GM12865 (cell line): ENCODE measurements around the gene MYH3.

Experiments
- DNase-seq: peaks from one replicate; pipeline ENCODE4 v3.0.0; 2010; ENCODE audit warnings: low read depth
- H3K4me3 ChIP-seq: 2 replicates; pipeline ENCODE4 v1.5.1; 2011; ENCODE audit warnings: mild to moderate bottlenecking, low read depth, low read length, control low read depth
- TF ChIP-seq, protein P1 (sequence below): IDR thresholded peaks from 2 replicates; pipeline ENCODE4 v1.5.1; 2011; ENCODE audit warnings: low read length, control low read depth, low read depth, inconsistent platforms; ENCODE audit not compliant: insufficient read depth; ENCODE audit errors: missing control alignments

The MYH3 gene

DNA sequence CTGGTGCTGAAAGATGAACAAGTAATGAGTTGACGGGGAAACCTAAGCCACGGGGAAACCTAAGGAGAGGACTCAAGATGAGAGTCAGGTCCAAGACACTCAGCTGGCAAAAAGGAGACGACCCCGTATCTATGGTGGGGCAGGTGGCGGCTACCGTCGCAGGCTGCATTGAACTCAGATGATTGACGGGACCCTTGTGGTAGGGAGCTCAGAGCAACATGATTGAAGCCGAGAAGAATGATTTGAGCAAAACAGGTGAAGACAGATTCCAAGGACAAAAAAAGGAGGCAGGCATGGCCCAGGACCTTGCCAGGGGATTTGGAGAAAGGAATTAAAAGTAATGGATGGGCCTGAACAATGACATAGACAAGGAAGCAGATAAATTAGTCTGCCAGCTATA is 7.5 kb upstream of the MYH3 start:
- DNase-seq, result no peak
- H3K4me3 ChIP-seq, result no peak overlapping the region
- TF ChIP-seq, protein P1, sequence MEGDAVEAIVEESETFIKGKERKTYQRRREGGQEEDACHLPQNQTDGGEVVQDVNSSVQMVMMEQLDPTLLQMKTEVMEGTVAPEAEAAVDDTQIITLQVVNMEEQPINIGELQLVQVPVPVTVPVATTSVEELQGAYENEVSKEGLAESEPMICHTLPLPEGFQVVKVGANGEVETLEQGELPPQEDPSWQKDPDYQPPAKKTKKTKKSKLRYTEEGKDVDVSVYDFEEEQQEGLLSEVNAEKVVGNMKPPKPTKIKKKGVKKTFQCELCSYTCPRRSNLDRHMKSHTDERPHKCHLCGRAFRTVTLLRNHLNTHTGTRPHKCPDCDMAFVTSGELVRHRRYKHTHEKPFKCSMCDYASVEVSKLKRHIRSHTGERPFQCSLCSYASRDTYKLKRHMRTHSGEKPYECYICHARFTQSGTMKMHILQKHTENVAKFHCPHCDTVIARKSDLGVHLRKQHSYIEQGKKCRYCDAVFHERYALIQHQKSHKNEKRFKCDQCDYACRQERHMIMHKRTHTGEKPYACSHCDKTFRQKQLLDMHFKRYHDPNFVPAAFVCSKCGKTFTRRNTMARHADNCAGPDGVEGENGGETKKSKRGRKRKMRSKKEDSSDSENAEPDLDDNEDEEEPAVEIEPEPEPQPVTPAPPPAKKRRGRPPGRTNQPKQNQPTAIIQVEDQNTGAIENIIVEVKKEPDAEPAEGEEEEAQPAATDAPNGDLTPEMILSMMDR, result no peak

DNA sequence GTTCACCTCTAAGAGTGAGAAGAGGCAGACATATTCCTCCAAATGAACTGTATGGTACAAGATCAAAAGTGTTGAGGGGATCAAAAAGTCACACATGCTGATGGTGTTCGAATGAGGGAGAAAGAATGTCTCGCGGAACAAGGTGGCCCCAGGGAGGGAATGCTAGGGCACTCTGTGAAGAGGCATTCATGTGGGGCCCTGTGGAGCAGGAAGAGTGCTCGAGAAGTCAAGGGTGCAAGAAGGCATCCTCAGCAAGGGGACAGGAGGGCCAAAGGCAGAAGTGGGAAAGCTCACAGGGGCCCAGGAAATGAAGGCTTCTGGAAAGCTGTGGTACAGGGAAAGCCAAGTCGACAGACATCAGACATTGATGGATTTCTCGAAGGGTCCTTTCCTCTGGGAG is 6.1 kb upstream of the MYH3 start:
- TF ChIP-seq, protein P1, result no peak
- no peak overlapping the region for H3K4me3 ChIP-seq
- no peak for DNase-seq

DNA sequence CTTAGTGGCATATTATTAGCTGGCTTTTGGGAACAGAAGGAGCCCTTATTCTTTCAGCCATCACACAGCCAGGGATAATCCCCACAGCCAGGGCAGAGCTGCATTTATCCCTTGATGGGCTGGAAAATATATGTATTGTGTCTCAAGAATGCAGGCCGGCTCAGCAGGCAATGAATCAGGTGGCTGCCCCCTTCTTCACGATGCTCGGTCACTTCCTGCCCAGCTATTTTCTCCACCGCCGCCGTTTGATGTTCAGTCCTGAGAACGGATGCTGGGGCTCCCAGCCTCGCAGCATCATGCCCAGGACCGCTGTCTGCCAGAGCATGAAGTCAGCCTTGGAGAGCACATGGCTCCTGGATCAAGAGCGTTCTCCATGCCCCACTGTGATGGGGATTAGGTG is 4.3 kb upstream of the MYH3 start:
- TF ChIP-seq, protein P1, result no peak
- H3K4me3 ChIP-seq, result no peak overlapping the region
- DNase-seq, result no peak

DNA sequence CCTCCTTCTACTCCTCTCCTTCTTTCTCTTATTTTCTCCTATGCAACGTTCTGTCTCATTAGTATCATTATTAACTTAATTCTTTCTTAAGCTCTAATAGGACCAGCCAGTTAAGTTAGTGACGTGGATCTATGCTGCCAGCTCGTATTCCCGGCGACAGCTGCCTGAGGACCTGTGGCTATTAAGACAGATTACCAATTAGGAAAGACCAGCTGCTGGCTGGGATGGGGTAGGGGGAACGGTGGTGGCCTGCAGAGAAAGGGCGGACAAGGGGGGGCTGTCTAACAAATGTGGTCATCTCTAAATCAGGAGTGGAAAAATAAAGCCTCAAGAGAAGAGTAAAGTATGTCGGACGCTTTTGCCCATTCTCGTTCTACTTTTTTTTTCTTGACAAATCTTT is 770 bp upstream of the MYH3 start:
- no peak for DNase-seq
- TF ChIP-seq, protein P1, result no peak
- no peak overlapping the region for H3K4me3 ChIP-seq

DNA sequence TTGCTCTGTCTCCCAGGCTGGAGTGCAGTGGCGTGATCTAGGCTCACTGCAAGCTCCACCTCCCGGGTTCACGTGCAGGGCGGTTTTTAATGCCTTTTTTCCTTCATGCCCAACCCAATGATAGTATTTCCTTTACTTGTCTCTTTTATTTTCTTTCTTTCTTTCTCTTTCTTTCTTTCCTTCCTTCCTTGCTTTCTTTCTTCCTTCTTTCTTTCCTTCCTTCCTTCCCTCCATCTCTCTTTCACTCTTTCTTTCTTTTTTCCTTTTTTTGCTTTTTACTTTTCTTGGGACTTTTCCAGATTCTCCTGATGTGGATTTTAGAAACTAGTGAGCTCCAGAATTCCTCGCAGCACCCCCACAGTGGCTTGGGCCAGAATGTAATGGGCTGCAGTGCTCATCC is 3.1 kb downstream of the MYH3 start:
- H3K4me3 ChIP-seq, result no peak overlapping the region

DNA sequence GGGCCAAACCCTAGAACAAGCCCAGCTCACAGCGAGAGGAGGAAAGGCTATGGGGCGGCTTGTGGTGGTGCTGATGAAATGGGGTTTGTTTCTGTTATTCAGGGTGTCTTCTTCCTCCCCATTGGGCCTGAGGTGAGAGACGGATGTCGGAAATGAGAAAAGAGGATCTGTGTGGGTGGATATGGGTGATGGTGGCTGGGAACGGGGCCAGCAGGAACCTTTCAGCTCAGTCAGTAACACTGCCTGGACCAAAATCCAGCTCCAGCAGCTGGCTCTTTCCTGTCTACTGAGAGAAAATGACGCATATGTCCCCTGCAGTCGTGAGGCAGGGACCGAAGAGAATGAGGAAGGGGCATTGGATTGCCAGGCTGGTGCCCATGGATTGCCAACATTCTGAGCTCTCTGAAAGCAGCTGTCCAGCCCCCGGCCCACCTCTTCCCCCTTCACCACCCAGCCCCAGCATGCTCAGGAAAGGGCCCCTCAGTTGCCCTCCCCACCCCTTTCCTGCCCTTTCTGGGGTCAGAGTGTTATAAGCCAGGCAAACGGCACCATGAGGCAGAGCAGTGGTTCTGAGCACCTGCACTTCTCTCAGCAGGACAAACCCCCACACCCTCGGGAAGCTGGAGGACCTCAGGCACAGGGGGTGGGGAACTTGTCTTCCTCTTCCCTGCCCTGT is 4.0 kb downstream of the MYH3 start:
- TF ChIP-seq, protein P1, result no peak
- DNase-seq, result no peak

More for the DNA sequence above, 3.1 kb downstream of the MYH3 start:
- no peak for DNase-seq
- TF ChIP-seq, protein P1, result no peak

DNA sequence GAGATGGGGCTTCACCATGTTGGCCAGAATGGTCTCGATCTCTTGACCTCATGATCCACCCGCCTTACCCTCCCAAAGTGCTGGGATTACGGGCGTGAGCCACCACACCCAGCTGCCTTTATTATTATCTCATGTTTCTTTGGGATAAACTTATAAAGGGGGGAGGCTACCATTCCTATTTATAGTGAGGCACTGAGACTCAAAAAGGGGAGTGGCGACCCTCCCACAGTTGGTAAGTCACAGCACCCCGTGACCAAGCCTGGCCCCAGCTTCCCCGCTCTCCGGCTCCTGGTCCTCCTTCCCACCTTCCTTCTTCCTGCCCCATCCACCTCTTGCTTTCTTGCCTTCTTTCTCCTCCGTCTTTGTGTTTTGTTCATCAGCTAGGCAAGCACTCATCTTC is 5.2 kb downstream of the MYH3 start:
- TF ChIP-seq, protein P1, result no peak
- H3K4me3 ChIP-seq, result no peak overlapping the region
- no peak for DNase-seq

More for the DNA sequence above, 4.0 kb downstream of the MYH3 start:
- H3K4me3 ChIP-seq, result no peak overlapping the region
